Gastroesophageal sphincter (tissue), 4 donors: ENCODE data around the gene CHERP. TPM values are rescaled to one million over a fixed set of nuclear protein-coding genes. Genes with fewer than 3 reads are reported as not detected.

Experiments
- ATAC-seq: fragments of 150-250 bp; one replicate; pipeline ENCODE4 v1.9.1; 2016; ENCODE audit warnings: mild to moderate bottlenecking, moderate library complexity
- H3K27ac ChIP-seq, 4 donors: fragments of 200-600 bp; sonication (generic) in 3 of 4; 1 replicate in 3 of 4; 2 replicates in 1 of 4; pipeline ENCODE4 v1.5.1; 2016 to 2019
- H3K27me3 ChIP-seq: fragments of 200-600 bp; sonication (generic); one replicate; pipeline ENCODE4 v1.5.1; 2019
- H3K36me3 ChIP-seq, 2 donors: fragments of 200-600 bp; sonication (generic); one replicate each; pipeline ENCODE4 v1.5.1; 2019; ENCODE audit warnings: control low read depth in 1 of 2
- H3K4me1 ChIP-seq, 3 donors: fragments of 200-600 bp; sonication (generic); 1 replicate in 2 of 3; 2 replicates in 1 of 3; pipeline ENCODE4 v1.5.1; 2016 to 2019; ENCODE audit warnings: control low read depth in 2 of 3
- H3K4me3 ChIP-seq, 2 donors: fragments of 200-600 bp; sonication (generic); one replicate each; pipeline ENCODE4 v1.5.1; 2019; ENCODE audit warnings: mild to moderate bottlenecking in 1 of 2, moderate library complexity in 1 of 2
- H3K9me3 ChIP-seq, 3 donors: fragments of 200-600 bp; sonication (generic); one replicate each; pipeline ENCODE4 v1.5.1; 2017 to 2019; ENCODE audit warnings: control low read depth in 2 of 3
- EP300 ChIP-seq: sonication (generic); formaldehyde crosslinking; IDR thresholded peaks from one replicate; pipeline ENCODE4 v1.6.1; 2017; ENCODE audit warnings: antibody characterized with exemption, mild to moderate bottlenecking
- POLR2A ChIP-seq, 2 donors: fragments of 450-650 bp; IDR thresholded peaks; one replicate each; pipeline ENCODE4 v1.6.1; 2017; ENCODE audit warnings: antibody characterized with exemption in 2 of 2, mild to moderate bottlenecking in 2 of 2, moderate library complexity in 1 of 2
- POLR2AphosphoS5 ChIP-seq: sonication (generic); formaldehyde crosslinking; IDR thresholded peaks from one replicate; pipeline ENCODE4 v1.6.1; 2017; ENCODE audit warnings: antibody characterized with exemption
- WGBS, 2 donors: methylation state at CpG; one replicate each; pipeline ENCODE4 v1.1.5; 2018; ENCODE audit warnings: low coverage in 1 of 2; 5-methylcytosine and 5-hydroxymethylcytosine counted together
- total RNA-seq, 4 donors: library from RNA; depleted of rRNA; stranded (reverse); fragments of >200 nt; gene quantifications; one replicate each; pipeline ENCODE4 v1.1.0, GENCODE V29; 2016
- TF ChIP-seq, protein P1 (sequence below), 4 experiments: fragments of 200-600 bp in 2 of 4; fragments of 450-650 bp in 2 of 4; sonication (generic) in 1 of 4; IDR thresholded peaks; one replicate each; pipeline ENCODE4 v1.5.1; 2017 to 2019; ENCODE audit warnings: antibody characterized with exemption in 4 of 4, mild to moderate bottlenecking in 2 of 4, moderate library complexity in 2 of 4

CHERP gene
- total RNA-seq, 4 donors from 2014 or later, result 5.7 to 12.7 (median 6.6) TPM

DNA sequence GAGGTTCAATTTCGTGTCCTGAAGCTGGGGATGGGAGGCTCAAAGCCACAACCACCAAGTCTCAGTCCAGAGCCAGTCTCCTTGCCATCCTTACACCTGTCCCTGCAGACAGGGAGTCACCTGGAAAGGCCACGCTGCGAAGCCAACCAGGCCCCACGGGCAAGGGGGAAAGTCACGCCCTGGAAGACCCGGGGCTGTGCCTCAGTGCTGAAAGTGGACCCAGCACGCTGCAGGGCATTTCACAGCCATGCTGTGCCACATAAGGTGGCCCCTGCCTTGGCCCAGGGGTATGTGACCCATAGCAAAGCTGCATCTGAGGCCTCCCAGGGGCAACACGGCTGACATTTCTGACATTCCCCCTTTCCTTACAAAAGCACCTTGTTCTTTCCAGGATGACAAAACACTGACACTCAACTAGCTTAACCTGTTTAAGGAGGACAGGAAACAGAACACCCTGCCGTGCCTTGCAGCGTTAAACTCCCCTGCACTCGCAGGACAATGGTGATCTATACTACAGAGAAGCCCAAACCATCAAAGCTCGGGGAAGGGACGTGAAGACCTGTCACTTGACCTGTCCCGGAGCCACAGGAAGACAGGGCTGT is 14.8 kb downstream of the CHERP start:
- TF ChIP-seq EP300 (no peak), POLR2AphosphoS5 (no peak), POLR2A (IDR thresholded peaks at IDR 0.05) (no peak)
- TF ChIP-seq, protein P1, sequence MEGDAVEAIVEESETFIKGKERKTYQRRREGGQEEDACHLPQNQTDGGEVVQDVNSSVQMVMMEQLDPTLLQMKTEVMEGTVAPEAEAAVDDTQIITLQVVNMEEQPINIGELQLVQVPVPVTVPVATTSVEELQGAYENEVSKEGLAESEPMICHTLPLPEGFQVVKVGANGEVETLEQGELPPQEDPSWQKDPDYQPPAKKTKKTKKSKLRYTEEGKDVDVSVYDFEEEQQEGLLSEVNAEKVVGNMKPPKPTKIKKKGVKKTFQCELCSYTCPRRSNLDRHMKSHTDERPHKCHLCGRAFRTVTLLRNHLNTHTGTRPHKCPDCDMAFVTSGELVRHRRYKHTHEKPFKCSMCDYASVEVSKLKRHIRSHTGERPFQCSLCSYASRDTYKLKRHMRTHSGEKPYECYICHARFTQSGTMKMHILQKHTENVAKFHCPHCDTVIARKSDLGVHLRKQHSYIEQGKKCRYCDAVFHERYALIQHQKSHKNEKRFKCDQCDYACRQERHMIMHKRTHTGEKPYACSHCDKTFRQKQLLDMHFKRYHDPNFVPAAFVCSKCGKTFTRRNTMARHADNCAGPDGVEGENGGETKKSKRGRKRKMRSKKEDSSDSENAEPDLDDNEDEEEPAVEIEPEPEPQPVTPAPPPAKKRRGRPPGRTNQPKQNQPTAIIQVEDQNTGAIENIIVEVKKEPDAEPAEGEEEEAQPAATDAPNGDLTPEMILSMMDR (IDR thresholded peaks at IDR 0.05), result no peak
- ATAC-seq, result no peak
- no peaks in the 10 kb centered on the region for H3K4me1 ChIP-seq
- WGBS, 2 donors, result 0% methylated on average over 1 of the region's 14 CpGs; no CpG with 5 or more reads in 1 of the 2 donors
- H3K27me3 ChIP-seq, result no peaks in the 10 kb centered on the region
- H3K9me3 ChIP-seq, result no peaks in the 10 kb centered on the region
- peaks cover 0 to 100% of the 10 kb centered on the region in 2 donors for H3K36me3 ChIP-seq
- H3K27ac ChIP-seq, result no peak overlapping the region
- H3K4me3 ChIP-seq, result no peak overlapping the region

DNA sequence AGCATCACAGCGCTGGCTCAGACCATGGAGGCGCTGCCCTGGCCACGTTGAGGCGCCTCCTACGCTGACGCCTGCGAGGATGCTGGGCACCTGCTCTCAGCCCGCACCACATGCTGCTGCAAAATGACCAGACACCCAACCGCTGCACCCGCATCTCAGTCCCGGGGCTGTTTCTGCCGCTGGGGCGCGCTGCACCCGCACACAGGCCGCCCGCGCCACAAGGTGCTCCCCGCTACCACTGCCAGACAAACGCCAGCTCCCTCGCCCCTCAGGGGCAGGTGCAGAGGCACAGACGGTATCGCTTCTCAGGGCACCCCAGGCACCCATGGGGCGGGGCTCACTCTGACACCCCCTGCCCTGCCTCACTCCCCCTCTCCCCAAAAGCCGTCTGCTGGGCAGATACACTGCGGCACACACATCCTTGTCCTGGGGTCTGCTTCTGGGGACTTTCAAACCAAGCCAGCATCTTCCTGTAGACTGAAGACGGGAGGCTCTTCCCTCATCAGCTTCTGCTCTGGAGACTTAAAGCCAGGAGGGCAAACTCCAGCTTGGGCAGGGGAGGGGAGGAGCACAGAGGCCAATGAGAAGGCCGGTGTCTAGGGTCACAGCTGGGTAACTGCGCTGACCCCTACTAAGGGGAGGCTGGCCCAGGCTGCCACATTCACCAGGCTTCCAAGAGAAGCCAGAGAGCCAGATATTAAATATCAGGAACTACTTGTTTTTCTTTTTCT is 16.3 kb downstream of the CHERP start:
- H3K9me3 ChIP-seq, result no peaks in the 10 kb centered on the region
- no peak overlapping the region for H3K4me3 ChIP-seq
- H3K27ac ChIP-seq, result no peak overlapping the region
- H3K4me1 ChIP-seq, result no peaks in the 10 kb centered on the region
- H3K36me3 ChIP-seq, result peaks cover 0 to 100% of the 10 kb centered on the region in 2 donors
- ATAC-seq, result no peak
- H3K27me3 ChIP-seq, result no peaks in the 10 kb centered on the region
- TF ChIP-seq, protein P1 (IDR thresholded peaks at IDR 0.05), result no peak
- TF ChIP-seq EP300, result no peak
- no peak for TF ChIP-seq POLR2AphosphoS5
- TF ChIP-seq POLR2A (IDR thresholded peaks at IDR 0.05), result no peak
- WGBS, 2 donors, result 80 to 100% methylated on average over 2 to 3 of the region's 29 CpGs

DNA sequence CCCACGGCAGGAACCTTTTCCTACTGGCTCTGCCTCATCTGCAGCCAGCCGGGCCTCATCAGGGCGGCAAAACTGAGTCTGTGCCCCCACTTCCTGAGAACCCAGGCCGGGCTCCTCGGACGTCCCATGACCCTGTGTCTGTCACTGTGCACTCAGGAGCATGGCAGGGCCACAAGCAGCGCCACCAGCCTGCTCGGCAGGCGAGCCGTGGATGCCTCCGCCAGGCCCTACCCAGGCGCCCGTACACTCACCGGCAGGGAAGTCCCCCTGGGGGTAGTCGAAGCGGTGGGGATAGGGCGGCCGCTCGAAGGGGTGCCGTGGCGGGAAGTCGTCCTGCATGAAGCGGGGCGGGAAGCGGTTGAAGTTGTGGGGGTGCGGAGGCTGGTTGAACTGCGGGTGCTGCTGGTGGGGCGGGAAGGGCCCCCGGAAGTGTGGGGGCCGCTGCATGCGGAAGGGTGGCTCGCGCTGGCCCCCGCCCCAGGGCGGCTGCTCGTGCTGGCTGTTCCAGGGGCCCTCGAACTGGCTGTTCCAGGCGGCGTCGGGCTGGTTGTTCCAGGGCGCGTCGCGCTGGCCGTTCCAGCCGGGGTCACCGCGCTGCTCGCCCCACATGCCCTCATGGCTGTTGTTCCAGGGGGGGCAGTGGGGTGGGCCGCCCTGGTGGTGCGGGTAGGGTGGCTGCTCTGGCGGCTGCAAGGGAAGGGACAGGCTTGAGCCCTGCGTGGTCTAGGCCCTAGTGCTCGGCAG is 17.1 kb downstream of the CHERP start:
- TF ChIP-seq POLR2AphosphoS5 (no peak), POLR2A (IDR thresholded peaks at IDR 0.05) (no peak), EP300 (no peak)
- TF ChIP-seq, protein P1 (IDR thresholded peaks at IDR 0.05), result no peak
- Histone ChIP-seq H3K9me3 (no peaks in the 10 kb centered on the region), H3K4me1 (no peaks in the 10 kb centered on the region), H3K4me3 (no peak overlapping the region), H3K27me3 (no peaks in the 10 kb centered on the region), H3K36me3 (peaks cover 0 to 100% of the 10 kb centered on the region in 2 donors), H3K27ac (no peak overlapping the region)
- ATAC-seq, result no peak
- 80 to 83% methylated on average over 1 to 6 of the region's 54 CpGs for WGBS, 2 donors

DNA sequence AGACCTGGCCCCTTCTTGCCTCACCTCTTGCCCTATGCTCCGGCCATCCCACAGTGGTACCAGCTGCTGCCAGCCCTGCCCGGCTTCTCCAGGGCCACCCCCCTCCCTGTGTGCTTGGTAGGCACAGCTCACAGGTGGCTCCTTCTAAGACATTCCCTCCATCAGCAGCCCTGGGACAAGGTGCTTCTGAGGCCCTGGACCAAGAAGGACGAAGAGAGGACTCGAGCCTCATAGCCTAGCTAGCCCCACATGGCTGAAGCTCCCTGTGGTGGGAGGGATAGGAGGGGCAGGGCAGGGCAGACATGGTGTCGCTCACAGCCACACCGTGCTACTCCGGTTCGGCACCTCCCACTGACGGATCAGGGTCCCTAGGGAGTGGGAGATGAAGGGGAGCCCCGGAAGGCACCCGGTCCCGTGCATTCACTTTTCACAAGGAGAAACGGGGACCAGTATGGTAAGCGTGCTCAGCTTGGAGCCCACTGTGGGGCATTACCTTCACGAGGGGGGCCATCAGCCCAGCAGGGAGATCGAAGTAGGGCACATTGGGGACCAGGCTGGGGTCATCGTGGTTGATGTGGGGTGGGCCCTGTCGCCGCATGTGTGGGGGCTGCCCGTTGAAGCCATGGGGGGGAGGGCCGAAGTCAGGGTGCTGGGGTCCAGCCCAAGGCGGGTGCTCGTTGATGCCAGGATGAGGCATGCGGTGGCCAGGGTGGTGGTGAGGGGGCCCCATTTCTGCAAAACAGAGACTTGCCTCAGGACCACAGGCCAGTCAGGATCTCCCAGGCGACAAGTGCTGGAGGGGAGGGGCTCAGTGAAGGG is 19.5 kb downstream of the CHERP start:
- no peak for ATAC-seq
- Histone ChIP-seq H3K36me3 (peaks cover 0 to 100% of the 10 kb centered on the region in 2 donors), H3K4me3 (no peak overlapping the region), H3K27ac (no peak overlapping the region), H3K27me3 (no peaks in the 10 kb centered on the region), H3K9me3 (no peaks in the 10 kb centered on the region), H3K4me1 (no peaks in the 10 kb centered on the region)
- TF ChIP-seq EP300 (no peak), POLR2A (IDR thresholded peaks at IDR 0.05) (no peak), POLR2AphosphoS5 (no peak)
- TF ChIP-seq, protein P1 (IDR thresholded peaks at IDR 0.05), result no peak
- 92 to 100% methylated on average over 1 to 12 of the region's 25 CpGs for WGBS, 2 donors
